Uterus (tissue), 4 donors: Measurements from ENCODE around the gene ASB6. TPM values are rescaled to one million over a fixed set of nuclear protein-coding genes. Genes with fewer than 3 reads are reported as not detected.

Experiments
- DNase-seq, 2 donors: peaks; one replicate each; pipeline ENCODE4 v3.0.0-alpha.2; 2019 to 2020
- H3K27ac ChIP-seq, 2 donors: fragments of 200-600 bp; sonication (generic); 1 replicate in 1 of 2; 2 replicates in 1 of 2; pipeline ENCODE4 v1.5.1; 2016 to 2018
- H3K27me3 ChIP-seq, 2 donors: fragments of 200-600 bp; sonication (generic); one replicate each; pipeline ENCODE4 v1.5.1; 2018 to 2019; ENCODE audit warnings: control low read depth in 1 of 2
- H3K36me3 ChIP-seq, 2 donors: fragments of 200-600 bp; sonication (generic); one replicate each; pipeline ENCODE4 v1.5.1; 2019; ENCODE audit warnings: control low read depth in 1 of 2
- H3K4me1 ChIP-seq, 2 donors: fragments of 200-600 bp; sonication (generic); one replicate each; pipeline ENCODE4 v1.5.1; 2018 to 2019; ENCODE audit warnings: control low read depth in 1 of 2
- H3K4me3 ChIP-seq, 2 donors: fragments of 200-600 bp; sonication (generic); 1 replicate in 1 of 2; 2 replicates in 1 of 2; pipeline ENCODE4 v1.5.1; 2018 to 2019; ENCODE audit warnings: mild to moderate bottlenecking in 1 of 2
- H3K9me3 ChIP-seq, 2 donors: fragments of 200-600 bp; sonication (generic); one replicate each; pipeline ENCODE4 v1.5.1; 2019; ENCODE audit warnings: control low read depth in 1 of 2
- POLR2A ChIP-seq, 2 donors: fragments of 450-650 bp; IDR thresholded peaks; one replicate each; pipeline ENCODE4 v1.6.1; 2016; ENCODE audit warnings: antibody characterized with exemption in 2 of 2, mild to moderate bottlenecking in 1 of 2, moderate library complexity in 1 of 2
- intact Hi-C: fragments of 100-400 bp; cut with DNase I; formaldehyde crosslinking; loops from one replicate; pipeline ENCODE4 v1.15.1; 2023; ENCODE audit warnings: low total_unique reads
- total RNA-seq, 4 donors: library from RNA; depleted of rRNA in 3 of 4; stranded (reverse); fragments of >200 nt in 3 of 4; gene quantifications; one replicate each; pipeline versions ENCODE4 v1.1.0 to v1.2.4, GENCODE V29; 2014 to 2023
- TF ChIP-seq, protein P1 (sequence below), 4 experiments: fragments of 200-600 bp in 2 of 4; fragments of 450-650 bp in 2 of 4; sonication (generic) in 2 of 4; IDR thresholded peaks; one replicate each; pipeline ENCODE4 v1.5.1; 2016 to 2019; ENCODE audit warnings: antibody characterized with exemption in 4 of 4, mild to moderate bottlenecking in 2 of 4, moderate library complexity in 1 of 4
- donor health status: DM: yes; HTN: yes; CAD: no.

ASB6 gene
- total RNA-seq, 4 donors from 2014 or later: 1.3 to 20.3 (median 8.5) TPM

DNA sequence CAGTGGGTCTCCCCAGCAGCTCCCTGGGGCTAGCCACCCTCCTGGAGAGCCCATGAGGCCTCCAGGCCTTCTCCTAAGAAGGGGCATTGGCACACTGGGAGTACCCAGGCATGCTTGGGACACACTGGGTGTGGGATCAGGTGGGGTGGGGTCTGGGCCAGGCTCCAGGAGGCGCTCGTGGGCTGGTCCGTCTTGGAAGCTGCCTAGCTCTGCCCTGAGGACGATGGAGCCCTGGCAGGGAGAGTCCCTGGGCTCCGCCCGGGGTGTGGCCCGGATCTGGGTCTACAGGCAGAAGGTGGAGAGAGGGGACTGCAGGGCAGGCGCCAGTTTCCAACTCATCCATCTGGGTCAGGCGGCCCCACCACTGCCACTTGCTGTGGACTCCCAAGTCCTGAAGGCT lies 25.9 kb upstream of the ASB6 start:
- Histone ChIP-seq H3K36me3 (no peaks in the 10 kb centered on the region), H3K27me3 (peaks cover 0 to 5% of the 10 kb centered on the region in 2 donors), H3K4me1 (no peaks in the 10 kb centered on the region), H3K27ac (no peak overlapping the region), H3K9me3 (no peaks in the 10 kb centered on the region), H3K4me3 (no peak overlapping the region)
- TF ChIP-seq POLR2A (IDR thresholded peaks at IDR 0.05): no peak
- TF ChIP-seq, protein P1, sequence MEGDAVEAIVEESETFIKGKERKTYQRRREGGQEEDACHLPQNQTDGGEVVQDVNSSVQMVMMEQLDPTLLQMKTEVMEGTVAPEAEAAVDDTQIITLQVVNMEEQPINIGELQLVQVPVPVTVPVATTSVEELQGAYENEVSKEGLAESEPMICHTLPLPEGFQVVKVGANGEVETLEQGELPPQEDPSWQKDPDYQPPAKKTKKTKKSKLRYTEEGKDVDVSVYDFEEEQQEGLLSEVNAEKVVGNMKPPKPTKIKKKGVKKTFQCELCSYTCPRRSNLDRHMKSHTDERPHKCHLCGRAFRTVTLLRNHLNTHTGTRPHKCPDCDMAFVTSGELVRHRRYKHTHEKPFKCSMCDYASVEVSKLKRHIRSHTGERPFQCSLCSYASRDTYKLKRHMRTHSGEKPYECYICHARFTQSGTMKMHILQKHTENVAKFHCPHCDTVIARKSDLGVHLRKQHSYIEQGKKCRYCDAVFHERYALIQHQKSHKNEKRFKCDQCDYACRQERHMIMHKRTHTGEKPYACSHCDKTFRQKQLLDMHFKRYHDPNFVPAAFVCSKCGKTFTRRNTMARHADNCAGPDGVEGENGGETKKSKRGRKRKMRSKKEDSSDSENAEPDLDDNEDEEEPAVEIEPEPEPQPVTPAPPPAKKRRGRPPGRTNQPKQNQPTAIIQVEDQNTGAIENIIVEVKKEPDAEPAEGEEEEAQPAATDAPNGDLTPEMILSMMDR (IDR thresholded peaks at IDR 0.05): no peak
- intact Hi-C loops: no loop called here
- no peak for DNase-seq

DNA sequence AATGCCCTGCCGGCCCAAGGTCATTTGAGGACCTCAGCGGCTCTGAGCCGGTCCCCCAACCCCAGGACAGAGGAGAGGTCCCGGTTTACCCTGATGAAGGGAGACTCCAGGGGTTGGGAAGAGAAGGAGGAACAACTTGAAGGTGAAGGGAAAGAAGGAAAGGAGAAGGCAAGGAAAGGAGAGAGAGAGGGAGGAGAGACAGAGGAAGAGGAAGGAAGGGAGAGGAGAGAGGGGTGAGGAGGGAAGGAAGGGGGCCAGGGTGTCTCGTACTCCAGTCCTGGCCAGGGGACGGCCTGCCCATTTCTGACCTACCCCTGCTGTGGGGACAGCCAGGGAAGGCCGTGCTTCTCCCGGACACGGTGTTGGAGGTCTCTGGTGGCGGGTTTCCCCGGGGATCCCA lies 25.4 kb upstream of the ASB6 start:
- TF ChIP-seq, protein P1 (IDR thresholded peaks at IDR 0.05): no peak
- TF ChIP-seq POLR2A (IDR thresholded peaks at IDR 0.05): no peak
- Histone ChIP-seq H3K36me3 (no peaks in the 10 kb centered on the region), H3K9me3 (no peaks in the 10 kb centered on the region), H3K27ac (no peak overlapping the region), H3K4me3 (no peak overlapping the region), H3K4me1 (no peaks in the 10 kb centered on the region), H3K27me3 (peaks cover 0 to 5% of the 10 kb centered on the region in 2 donors)
- intact Hi-C loops: no loop called here
- no peak for DNase-seq

DNA sequence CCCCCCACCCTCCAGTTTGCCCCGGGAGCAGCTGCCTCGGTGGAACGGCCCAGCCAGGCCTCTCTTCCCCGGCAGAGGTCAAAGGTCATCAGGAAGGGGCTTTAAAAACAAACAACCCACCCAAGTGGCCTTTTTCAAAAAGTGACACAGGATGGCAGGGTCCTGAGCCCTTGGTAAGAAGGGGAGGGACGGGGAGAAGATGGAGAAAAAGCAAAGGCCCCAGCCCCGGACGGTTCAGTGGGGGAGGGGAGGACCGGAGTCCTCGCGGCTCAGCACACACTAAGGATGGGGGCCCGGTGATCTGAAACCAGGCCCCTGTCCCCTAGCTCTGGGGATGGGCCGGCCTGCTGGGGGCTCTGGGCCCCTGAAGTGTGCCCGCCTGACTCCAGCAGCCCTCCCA lies 24.6 kb upstream of the ASB6 start:
- intact Hi-C loops: no loop called here
- peaks cover 0 to 5% of the 10 kb centered on the region in 2 donors for H3K27me3 ChIP-seq
- no peak overlapping the region for H3K27ac ChIP-seq
- H3K9me3 ChIP-seq: no peaks in the 10 kb centered on the region
- peak overlapping the region in 1 of 2 donors; percentile 36 for H3K4me3 ChIP-seq
- DNase-seq: no peak
- H3K36me3 ChIP-seq: no peaks in the 10 kb centered on the region
- H3K4me1 ChIP-seq: no peaks in the 10 kb centered on the region
- no peak for TF ChIP-seq POLR2A (IDR thresholded peaks at IDR 0.05)
- TF ChIP-seq, protein P1 (IDR thresholded peaks at IDR 0.05): no peak

DNA sequence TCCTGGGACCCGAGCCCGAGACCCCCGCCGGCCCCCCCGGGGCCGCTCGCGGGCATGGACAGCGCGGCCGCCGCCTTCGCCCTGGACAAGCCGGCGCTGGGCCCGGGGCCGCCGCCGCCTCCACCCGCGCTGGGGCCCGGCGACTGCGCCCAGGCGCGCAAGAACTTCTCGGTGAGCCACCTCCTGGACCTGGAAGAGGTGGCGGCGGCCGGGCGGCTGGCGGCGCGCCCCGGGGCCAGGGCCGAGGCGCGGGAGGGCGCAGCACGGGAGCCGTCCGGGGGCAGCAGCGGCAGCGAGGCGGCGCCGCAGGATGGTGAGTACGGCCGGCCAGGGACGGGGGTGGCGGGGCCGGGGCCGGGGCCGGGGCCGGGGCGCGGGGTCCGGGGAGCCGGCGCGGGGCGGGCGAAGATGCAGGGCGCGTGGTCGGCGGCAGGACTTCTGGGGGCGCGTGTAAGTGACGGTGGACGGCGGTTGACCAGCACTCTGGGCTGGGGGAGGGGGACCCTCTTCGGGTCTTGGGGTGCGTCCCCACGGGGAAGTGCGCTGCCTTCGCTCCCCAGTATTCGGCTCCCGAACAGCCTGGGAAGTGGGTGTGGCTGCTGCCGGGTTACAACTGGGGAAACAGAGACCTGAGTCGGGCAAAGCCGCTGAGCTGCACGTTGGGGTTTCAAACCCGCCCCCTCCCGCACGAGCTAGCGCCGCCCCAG lies 24.0 kb upstream of the ASB6 start:
- no peak for DNase-seq
- H3K4me3 ChIP-seq: peak overlapping the region; percentile 15 to 36
- intact Hi-C loops: no loop called here
- H3K27ac ChIP-seq: no peak overlapping the region
- H3K4me1 ChIP-seq: no peaks in the 10 kb centered on the region
- H3K9me3 ChIP-seq: no peaks in the 10 kb centered on the region
- no peaks in the 10 kb centered on the region for H3K36me3 ChIP-seq
- peaks cover 0 to 5% of the 10 kb centered on the region in 2 donors for H3K27me3 ChIP-seq
- TF ChIP-seq POLR2A (IDR thresholded peaks at IDR 0.05): no peak
- TF ChIP-seq, protein P1 (IDR thresholded peaks at IDR 0.05): no peak

DNA sequence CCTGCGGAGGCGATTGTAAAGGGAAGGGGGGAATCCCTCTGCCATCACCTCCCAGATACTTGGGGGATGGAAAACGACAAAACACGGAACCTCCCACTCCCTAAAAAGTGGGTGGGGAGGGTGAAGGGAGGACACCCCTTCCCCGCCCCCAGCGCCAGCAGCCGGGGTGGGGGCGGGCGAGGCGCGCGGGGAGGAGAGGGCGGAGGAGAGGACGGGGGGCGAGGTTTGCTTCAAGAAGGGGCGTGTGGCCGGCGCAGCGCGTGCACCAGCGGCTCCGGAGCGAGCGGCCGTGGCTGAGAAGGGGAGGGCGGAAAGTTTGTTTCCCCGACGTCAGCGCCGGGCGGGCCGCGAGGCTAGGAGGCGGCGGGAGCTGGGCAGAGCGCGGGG lies 23.4 kb upstream of the ASB6 start, which contains the start of gene PRRX2:
TSS of gene PRRX2 (plus strand) at position 259 of the 387 bp plus-strand sequence. CDS start 221 bp downstream, outside the sequence.
- peak in 1 of 2 donors; percentile 39 for DNase-seq
- H3K4me1 ChIP-seq: no peaks in the 10 kb centered on the region
- intact Hi-C loops: no loop called here
- H3K27ac ChIP-seq: no peak within 1 kb of the TSS
- H3K27me3 ChIP-seq: peaks cover 0 to 5% of the 10 kb centered on the region in 2 donors
- no peaks in the 10 kb centered on the region for H3K9me3 ChIP-seq
- H3K36me3 ChIP-seq: no peaks in the 10 kb centered on the region
- peak within 1 kb of the TSS; percentile 15 to 36 for H3K4me3 ChIP-seq
- no peak for TF ChIP-seq POLR2A (IDR thresholded peaks at IDR 0.05)
